Sigmoid colon (tissue), 7 donors: Measurements from ENCODE around the gene KCTD19. TPM values are rescaled to one million over a fixed set of nuclear protein-coding genes. Genes with fewer than 3 reads are reported as not detected.

Experiments used
- DNase-seq: peaks from one replicate; pipeline ENCODE4 v3.0.0-alpha.2; 2019
- H3K27ac ChIP-seq, 4 donors: fragments of 200-600 bp; sonication (generic); one replicate each; pipeline ENCODE4 v1.5.1; 2016 to 2019; ENCODE audit warnings: mild to moderate bottlenecking in 1 of 4
- H3K27me3 ChIP-seq, 3 donors: fragments of 200-600 bp; sonication (generic); one replicate each; pipeline ENCODE4 v1.5.1; 2019; ENCODE audit warnings: mild to moderate bottlenecking in 1 of 3
- H3K36me3 ChIP-seq, 4 donors: fragments of 200-600 bp; sonication (generic); one replicate each; pipeline ENCODE4 v1.5.1; 2016 to 2019
- H3K4me1 ChIP-seq, 4 donors: fragments of 200-600 bp; sonication (generic); one replicate each; pipeline ENCODE4 v1.5.1; 2017 to 2019
- H3K4me3 ChIP-seq, 4 donors: fragments of 200-600 bp; sonication (generic); one replicate each; pipeline ENCODE4 v1.5.1; 2017 to 2019; ENCODE audit warnings: mild to moderate bottlenecking in 2 of 4, moderate library complexity in 1 of 4
- H3K9me3 ChIP-seq, 4 donors: fragments of 200-600 bp in 3 of 4; sonication (generic) in 3 of 4; one replicate each; pipeline versions ENCODE4 v1.5.1 to v1.6.1; 2013 to 2019
- EP300 ChIP-seq, 4 donors: sonication (generic); formaldehyde crosslinking; IDR thresholded peaks; one replicate each; pipeline ENCODE4 v1.6.1; 2017; ENCODE audit warnings: antibody characterized with exemption in 4 of 4
- POLR2A ChIP-seq, 2 donors: fragments of 450-650 bp; IDR thresholded peaks; one replicate each; pipeline ENCODE4 v1.6.1; 2016; ENCODE audit warnings: antibody characterized with exemption in 2 of 2, mild to moderate bottlenecking in 2 of 2, moderate library complexity in 2 of 2
- POLR2AphosphoS5 ChIP-seq, 4 donors: sonication (generic); formaldehyde crosslinking; IDR thresholded peaks; one replicate each; pipeline ENCODE4 v1.6.1; 2017; ENCODE audit warnings: antibody characterized with exemption in 4 of 4
- WGBS, 2 donors: extraction: QIAGEN DNeasy Blood & Tissue Kit; methylation state at CpG; one replicate each; pipeline ENCODE4 v1.1.7; 2013; 5-methylcytosine and 5-hydroxymethylcytosine counted together
- intact Hi-C: fragments of 100-400 bp; cut with DNase I; formaldehyde crosslinking; loops from one replicate; pipeline ENCODE4 v1.15.1; 2023
- polyA plus RNA-seq, 3 donors: library from polyadenylated mRNA; stranded (reverse); fragments of 200-250 nt; gene quantifications; one replicate each; pipeline ENCODE4 v1.2.3, GENCODE V29; 2013
- total RNA-seq, 4 donors: library from RNA; depleted of rRNA; stranded (reverse); fragments of >200 nt; gene quantifications; one replicate each; pipeline ENCODE4 v1.1.0, GENCODE V29; 2016
- TF ChIP-seq, protein P1 (sequence below), 4 experiments: fragments of 450-650 bp in 3 of 4; fragments of 200-600 bp in 1 of 4; IDR thresholded peaks; one replicate each; pipeline ENCODE4 v1.5.1; 2016 to 2019; ENCODE audit warnings: antibody characterized with exemption in 4 of 4, mild to moderate bottlenecking in 3 of 4, moderate library complexity in 2 of 4
- donor health status: healthy with polysubstance abuse.
- donor health status: Bipolar disorder and iron deficiency.
- donor health status: healthy.

Gene KCTD19
- total and polyA plus RNA-seq, 7 donors, result under 0.01 to 0.04 TPM; not detected in 5

DNA sequence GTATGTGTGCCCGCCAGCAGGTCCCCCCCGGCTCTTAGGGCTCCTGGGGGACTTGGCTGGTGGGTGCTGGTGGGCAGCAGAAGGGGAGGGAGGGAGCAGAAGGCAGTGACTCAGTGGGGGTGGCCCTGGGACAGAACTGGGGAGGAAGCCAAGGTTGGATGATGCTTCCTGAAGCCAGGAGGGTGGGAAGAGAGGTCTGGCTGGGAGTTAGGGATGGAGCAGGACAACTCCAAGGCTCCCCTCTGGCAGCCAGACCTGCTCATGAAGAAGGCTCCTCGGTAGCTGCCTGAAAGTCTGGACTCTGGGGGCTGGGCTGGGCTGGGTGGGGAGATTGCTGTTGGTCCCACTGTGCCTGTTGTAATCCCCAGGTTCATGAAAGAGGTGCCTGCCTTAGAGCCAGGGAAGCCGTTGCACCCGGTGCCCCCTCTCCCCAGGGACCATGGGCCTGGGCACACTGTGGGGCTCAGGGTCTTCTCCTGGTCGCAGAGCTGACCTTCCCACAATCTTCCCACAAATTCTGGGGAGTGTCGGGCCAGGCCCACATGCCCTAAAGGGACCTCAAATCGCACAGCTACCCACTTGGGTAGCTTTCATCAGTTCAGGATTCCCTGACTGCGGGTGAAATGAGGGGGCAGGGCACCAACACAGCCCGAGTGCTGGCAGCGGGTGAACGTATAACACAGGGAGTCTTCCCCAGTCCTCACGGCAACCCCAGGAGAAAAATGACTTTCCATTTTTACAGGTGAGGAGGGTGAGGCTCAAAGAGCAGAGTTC, 48.4 kb downstream of the KCTD19 start:
- no peak for DNase-seq
- WGBS, 2 donors, result 35 to 62% methylated on average over 13 of the region's 13 CpGs
- no peak for TF ChIP-seq POLR2A (IDR thresholded peaks at IDR 0.05)
- TF ChIP-seq, protein P1, sequence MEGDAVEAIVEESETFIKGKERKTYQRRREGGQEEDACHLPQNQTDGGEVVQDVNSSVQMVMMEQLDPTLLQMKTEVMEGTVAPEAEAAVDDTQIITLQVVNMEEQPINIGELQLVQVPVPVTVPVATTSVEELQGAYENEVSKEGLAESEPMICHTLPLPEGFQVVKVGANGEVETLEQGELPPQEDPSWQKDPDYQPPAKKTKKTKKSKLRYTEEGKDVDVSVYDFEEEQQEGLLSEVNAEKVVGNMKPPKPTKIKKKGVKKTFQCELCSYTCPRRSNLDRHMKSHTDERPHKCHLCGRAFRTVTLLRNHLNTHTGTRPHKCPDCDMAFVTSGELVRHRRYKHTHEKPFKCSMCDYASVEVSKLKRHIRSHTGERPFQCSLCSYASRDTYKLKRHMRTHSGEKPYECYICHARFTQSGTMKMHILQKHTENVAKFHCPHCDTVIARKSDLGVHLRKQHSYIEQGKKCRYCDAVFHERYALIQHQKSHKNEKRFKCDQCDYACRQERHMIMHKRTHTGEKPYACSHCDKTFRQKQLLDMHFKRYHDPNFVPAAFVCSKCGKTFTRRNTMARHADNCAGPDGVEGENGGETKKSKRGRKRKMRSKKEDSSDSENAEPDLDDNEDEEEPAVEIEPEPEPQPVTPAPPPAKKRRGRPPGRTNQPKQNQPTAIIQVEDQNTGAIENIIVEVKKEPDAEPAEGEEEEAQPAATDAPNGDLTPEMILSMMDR (IDR thresholded peaks at IDR 0.05), result no peak
- TF ChIP-seq POLR2AphosphoS5 (IDR thresholded peaks at IDR 0.05), result no peak
- TF ChIP-seq EP300 (IDR thresholded peaks at IDR 0.05), result no peak
- intact Hi-C loops, result loop anchor here (5.0 kb wide), 1 partner anchor 119 kb away; no protein-coding TSS in a partner anchor
- Histone ChIP-seq H3K27ac (peak overlapping the region; percentile 25 to 70 (median 50)), H3K36me3 (no peaks in the 10 kb centered on the region), H3K9me3 (no peaks in the 10 kb centered on the region), H3K4me1 (peaks cover 0 to 31% (median 12%) of the 10 kb centered on the region in 4 donors), H3K27me3 (peaks cover 0 to 5% (median 5%) of the 10 kb centered on the region in 3 donors), H3K4me3 (peak overlapping the region; percentile 36 to 67 (median 50))

GRCh38 chr16:67277294-67277998, 49.1 kb downstream of the KCTD19 start:
- peaks cover 0 to 5% (median 5%) of the 10 kb centered on the region in 3 donors for H3K27me3 ChIP-seq
- no peaks in the 10 kb centered on the region for H3K36me3 ChIP-seq
- WGBS, 2 donors, result 89 to 91% methylated on average over 4 of the region's 4 CpGs
- intact Hi-C loops, result loop anchor here (5.0 kb wide), 1 partner anchor 120 kb away; no protein-coding TSS in a partner anchor
- peaks cover 0 to 31% (median 12%) of the 10 kb centered on the region in 4 donors for H3K4me1 ChIP-seq
- DNase-seq, result peak; percentile 74
- TF ChIP-seq, protein P1 (IDR thresholded peaks at IDR 0.05), result no peak
- TF ChIP-seq POLR2A (IDR thresholded peaks at IDR 0.05) (no peak), POLR2AphosphoS5 (IDR thresholded peaks at IDR 0.05) (no peak), EP300 (IDR thresholded peaks at IDR 0.05) (no peak)
- H3K9me3 ChIP-seq, result no peaks in the 10 kb centered on the region
- H3K4me3 ChIP-seq, result no peak overlapping the region
- peak overlapping the region in 3 of 4 donors; percentile 25 to 70 (median 61) for H3K27ac ChIP-seq

- intact Hi-C loops, result loop anchor here (5.0 kb wide), 1 partner anchor 122 kb away; no protein-coding TSS in a partner anchor
- TF ChIP-seq EP300 (IDR thresholded peaks at IDR 0.05), result no peak
- TF ChIP-seq, protein P1 (IDR thresholded peaks at IDR 0.05), result no peak
- TF ChIP-seq POLR2A (IDR thresholded peaks at IDR 0.05), result no peak
- TF ChIP-seq POLR2AphosphoS5 (IDR thresholded peaks at IDR 0.05), result no peak
Observed at GRCh38 chr16:67275321-67275720, 51.2 kb downstream of the KCTD19 start.

DNA sequence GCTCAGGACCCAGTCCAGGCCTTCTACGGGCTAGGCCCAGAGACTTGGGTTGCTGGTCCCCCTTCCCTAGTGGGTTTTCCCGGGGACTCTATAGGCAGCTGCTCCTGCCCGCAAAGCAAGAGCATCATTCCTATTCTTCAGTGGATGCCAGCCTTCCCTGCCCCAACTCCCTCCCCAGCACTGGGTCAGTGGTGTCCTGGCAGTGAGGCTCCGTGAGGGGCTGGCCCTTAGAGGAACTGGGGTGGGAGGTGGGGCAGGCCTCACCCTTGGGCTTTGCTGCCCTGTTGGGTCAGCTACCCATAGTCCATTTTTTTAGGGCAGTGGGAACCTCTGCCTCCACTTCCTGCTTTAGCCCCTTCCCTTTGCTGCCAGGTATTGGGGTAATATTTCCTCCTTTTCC, 55.1 kb downstream of the KCTD19 start:
- peak; percentile 48 for DNase-seq
- intact Hi-C loops, result no loop called here
- TF ChIP-seq, protein P1 (IDR thresholded peaks at IDR 0.05), result no peak
- TF ChIP-seq EP300 (IDR thresholded peaks at IDR 0.05), result no peak
- no peak for TF ChIP-seq POLR2AphosphoS5 (IDR thresholded peaks at IDR 0.05)
- no peak for TF ChIP-seq POLR2A (IDR thresholded peaks at IDR 0.05)
- no peaks in the 10 kb centered on the region for H3K4me1 ChIP-seq
- no peaks in the 10 kb centered on the region for H3K36me3 ChIP-seq
- H3K4me3 ChIP-seq, result no peak overlapping the region
- WGBS, 2 donors, result 88 to 91% methylated on average over 4 of the region's 4 CpGs
- no peak overlapping the region for H3K27ac ChIP-seq
- H3K9me3 ChIP-seq, result no peaks in the 10 kb centered on the region
- H3K27me3 ChIP-seq, result peaks cover 0 to 15% (median 0%) of the 10 kb centered on the region in 3 donors

More at GRCh38 chr16:67275321-67275720, 51.2 kb downstream of the KCTD19 start:
- no peaks in the 10 kb centered on the region for H3K36me3 ChIP-seq
- peaks cover 0 to 5% (median 5%) of the 10 kb centered on the region in 3 donors for H3K27me3 ChIP-seq
- no peaks in the 10 kb centered on the region for H3K9me3 ChIP-seq
- no peak for DNase-seq
- no peak overlapping the region for H3K4me3 ChIP-seq
- H3K27ac ChIP-seq, result no peak overlapping the region
- peaks cover 0 to 31% (median 12%) of the 10 kb centered on the region in 4 donors for H3K4me1 ChIP-seq
- 47 to 86% methylated on average over 2 of the region's 2 CpGs for WGBS, 2 donors
